NCI-H2107 (cell line): ENCODE results near the gene KRT222.

Source experiments
- DNase-seq: peaks from one replicate; lab custom pipeline; 2025; lab: John Stamatoyannopoulos, UW

Gene KRT222

DNA sequence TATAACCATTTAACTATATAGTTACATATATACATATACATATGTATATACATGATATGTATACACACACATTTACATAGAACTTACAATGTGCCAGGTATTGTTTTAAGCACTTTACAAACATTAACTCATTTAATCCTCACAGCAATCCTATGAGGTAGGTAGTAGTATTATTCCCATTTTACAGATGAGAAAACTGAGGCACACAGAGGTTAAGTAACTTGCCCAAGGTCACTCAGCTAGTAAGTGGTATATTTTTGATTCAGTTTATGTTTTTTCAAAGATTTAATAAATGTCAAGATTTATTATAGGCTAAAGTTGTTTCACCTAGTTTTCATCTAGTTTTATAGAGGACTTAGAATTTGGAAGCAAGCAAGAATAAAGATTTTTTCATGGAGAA is 6.6 kb downstream of the KRT222 start:
- DNase-seq: no peak

- no peak for DNase-seq
Measured at GRCh38 chr17:40651939-40652338, 13.0 kb downstream of the KRT222 start.

GRCh38 chr17:40648384-40648968 is 16.5 kb downstream of the KRT222 start:
- no peak for DNase-seq

- DNase-seq: peak; percentile 33
Measured at GRCh38 chr17:40647624-40648383, 17.2 kb downstream of the KRT222 start, which contains the start of gene SMARCE1. Gene SMARCE1 (minus strand): TSS chr17:40647818. CDS start chr17:40645802, 2,016 bp downstream.

- DNase-seq: no peak
Measured at GRCh38 chr17:40646791-40647623, 18.0 kb downstream of the KRT222 start.

- DNase-seq: no peak
Measured at GRCh38 chr17:40645943-40646342, 19.0 kb downstream of the KRT222 start.

- DNase-seq: no peak
Measured at GRCh38 chr17:40645291-40645690, 19.7 kb downstream of the KRT222 start.

- no peak for DNase-seq
Measured at GRCh38 chr17:40637931-40638330, 27.0 kb downstream of the KRT222 start.

DNA sequence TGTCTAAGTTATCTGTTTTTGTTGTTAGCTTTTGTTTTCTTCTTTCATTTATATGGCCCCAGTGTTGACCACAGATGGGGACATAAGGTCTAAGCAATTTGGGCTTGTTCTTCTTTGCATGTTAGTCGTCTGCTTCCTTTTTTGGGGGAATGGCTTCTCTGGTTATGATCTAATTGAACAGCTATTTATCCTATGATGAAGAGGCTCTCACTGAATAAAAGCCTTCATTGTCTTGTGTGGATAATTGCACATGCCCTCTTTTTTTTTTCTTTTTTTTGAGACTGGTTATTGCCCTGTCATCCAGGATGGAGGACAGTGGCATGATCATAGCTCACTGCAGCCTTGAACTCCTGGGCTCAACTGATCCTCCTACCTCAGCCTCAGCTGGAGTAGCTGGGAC is 31.1 kb downstream of the KRT222 start:
- no peak for DNase-seq

DNA sequence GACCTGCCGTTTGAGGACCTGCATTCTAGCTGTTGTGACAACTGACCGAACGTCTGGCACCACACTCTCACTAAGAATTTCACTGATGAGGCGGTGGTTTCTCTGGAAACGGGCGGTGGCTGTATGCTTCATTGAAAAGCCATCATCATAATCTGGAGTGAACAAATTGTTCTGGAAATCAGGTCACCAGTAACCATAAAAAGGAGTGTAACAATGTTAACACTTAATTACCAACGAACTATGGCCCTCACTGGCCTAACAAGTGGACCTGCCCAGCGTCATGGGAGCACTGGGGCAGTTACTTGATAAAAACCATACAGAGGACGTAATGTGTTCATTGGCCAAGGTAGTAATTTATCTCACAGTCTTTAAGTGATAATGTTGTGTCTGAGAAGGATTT is 32.8 kb downstream of the KRT222 start:
- DNase-seq: no peak

DNA sequence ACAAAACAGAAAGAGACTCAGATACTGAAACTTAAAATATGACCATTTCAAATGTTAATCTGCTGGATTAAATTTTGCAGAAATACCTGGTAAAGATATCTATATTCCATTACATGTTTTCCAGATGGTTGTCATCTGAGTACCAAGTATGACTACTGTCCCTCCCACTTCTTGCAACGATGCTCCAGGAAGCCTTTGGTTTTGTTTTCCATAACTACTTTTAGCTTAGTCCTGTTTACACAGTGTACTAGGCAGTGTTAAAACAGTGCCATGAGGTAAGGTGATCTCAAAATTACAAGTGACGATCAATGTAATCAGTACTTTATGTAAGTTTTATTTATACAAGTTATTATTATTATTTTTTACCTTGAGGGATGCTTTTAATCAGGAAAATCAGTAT is 35.1 kb downstream of the KRT222 start:
- DNase-seq: no peak

GRCh38 chr17:40625311-40625710 is 39.7 kb downstream of the KRT222 start:
- DNase-seq: no peak

DNA sequence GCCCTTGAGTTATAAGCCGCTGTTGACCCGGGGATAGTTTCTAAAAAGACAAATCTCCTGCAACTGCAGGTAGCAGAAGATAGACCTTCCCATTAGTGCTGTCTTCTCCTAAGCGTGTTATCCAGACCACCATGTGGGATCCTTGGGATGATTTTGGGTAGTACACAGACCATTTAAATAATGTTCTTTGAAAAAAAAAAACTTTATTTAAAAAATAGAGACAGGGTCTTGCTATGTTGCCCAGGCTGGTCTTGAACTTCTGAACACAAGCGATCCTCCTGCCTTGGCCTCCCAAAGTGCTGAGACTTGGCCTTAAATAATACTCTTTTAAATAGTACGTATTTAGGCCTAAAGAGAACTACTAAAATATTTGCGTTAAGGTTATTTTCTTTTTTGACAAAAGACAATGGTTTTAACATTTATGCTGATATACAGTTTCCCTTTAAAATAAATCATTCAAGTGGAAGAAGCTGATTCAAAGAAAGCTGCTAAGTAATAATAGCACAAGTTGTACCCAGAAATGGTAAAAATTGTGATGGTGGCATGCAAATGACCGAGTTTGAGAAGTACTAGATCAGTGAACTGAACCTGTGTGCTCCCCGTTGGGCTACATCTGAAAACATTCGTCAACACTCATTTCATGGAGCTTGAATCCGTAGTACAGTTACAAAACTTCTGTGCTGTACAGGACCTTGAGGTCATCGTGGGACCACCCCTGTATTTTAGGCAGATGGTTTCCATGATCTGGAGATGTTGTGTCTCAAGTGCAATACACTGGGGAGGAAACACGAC is 41.4 kb downstream of the KRT222 start:
- DNase-seq: no peak

GRCh38 chr17:40622509-40622928 is 42.5 kb downstream of the KRT222 start:
- DNase-seq: no peak

- no peak for DNase-seq
Measured at GRCh38 chr17:40621578-40621977, 43.4 kb downstream of the KRT222 start.

- DNase-seq: no peak
Measured at GRCh38 chr17:40621019-40621418, 44.0 kb downstream of the KRT222 start.

GRCh38 chr17:40618754-40619625 is 46.0 kb downstream of the KRT222 start:
- no peak for DNase-seq

GRCh38 chr17:40617678-40618240 is 47.2 kb downstream of the KRT222 start:
- no peak for DNase-seq

DNA sequence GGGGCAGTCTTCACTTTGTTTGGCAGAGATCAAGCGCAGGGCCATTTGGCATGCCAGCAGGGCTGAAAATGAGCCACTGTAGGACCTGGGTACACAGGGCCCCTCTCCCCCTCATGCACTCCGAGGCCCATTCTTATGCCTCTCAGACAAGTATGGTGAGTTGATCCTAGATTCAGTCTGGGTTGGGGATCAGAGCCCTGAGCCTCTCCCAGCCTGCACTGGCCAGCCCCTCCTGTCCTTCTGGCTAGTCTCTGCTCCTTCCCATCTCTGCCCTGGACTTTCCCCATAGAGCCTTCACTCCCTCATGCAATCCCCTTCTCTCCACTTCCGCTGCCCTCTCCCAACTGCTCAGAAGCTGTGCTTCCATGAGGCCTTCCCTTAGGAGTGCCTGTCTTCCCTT is 48.4 kb downstream of the KRT222 start:
- no peak for DNase-seq

DNA sequence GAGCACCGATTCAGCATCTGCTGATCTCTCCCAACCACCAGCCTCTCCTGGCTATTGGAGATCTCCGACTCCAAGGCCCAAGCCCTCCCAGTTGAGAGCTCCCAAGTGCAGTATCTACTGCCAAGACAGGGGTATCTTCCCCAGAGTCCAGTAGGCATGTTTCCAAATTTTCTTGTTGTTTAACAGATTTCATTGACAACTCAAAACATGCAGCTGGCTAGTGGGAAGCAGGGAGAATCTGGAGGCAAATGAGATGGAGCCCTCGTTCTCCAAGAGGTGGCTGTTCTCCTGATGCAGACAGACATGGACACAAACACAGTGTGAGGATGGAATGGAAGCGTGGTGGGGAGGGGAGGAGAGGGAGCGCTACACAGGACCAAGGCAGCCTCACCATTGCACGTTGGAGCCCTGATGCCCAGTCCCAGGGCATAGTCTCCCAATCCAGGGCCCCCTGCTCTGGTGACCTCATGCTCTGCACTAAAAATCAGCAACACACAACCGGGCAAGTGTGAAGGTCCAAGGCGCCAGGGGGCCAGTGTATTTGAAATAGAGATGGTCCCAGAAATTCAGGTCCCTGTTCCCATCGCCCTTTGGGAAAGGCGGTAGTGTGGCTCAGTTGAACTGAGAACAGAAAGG is 49.0 kb downstream of the KRT222 start:
- DNase-seq: no peak
